ENCODE measurements around the gene SUGCT. TPM values are rescaled to one million over a fixed set of nuclear protein-coding genes. Genes with fewer than 3 reads are reported as not detected.

The SUGCT gene
- polyA plus RNA-seq, 1 of the 3 experiments (the other 2 are of a cell fraction) = 53.7 TPM

GRCh38 chr7:40701836-40702551 lies 567.2 kb downstream of the SUGCT start:
- H3K4me3 ChIP-seq (ENCODE audit: low read depth in 2 of 2, low read length in 1 of 2) = no peak overlapping the region
- H3K9me3 ChIP-seq = no peaks in the 10 kb centered on the region
- peaks cover 13% of the 10 kb centered on the region for H3F3A ChIP-seq (replicated peaks; ENCODE audit: insufficient read depth)
- peaks cover 55% of the 10 kb centered on the region for H3K79me2 ChIP-seq (ENCODE audit: insufficient read depth)
- DNase-seq = no peak
- H2AFZ ChIP-seq (ENCODE audit: low read depth) = no peak overlapping the region
- no peak overlapping the region for H3K9ac ChIP-seq
- no peaks in the 10 kb centered on the region for H4K20me1 ChIP-seq (ENCODE audit: insufficient read depth)
- 80% methylated on average over 3 of the region's 3 CpGs for WGBS (ENCODE audit: low lambda C conversion rate)
- ChIA-PET POLR2A (no interaction called here), CTCF (interaction anchor here (0.9 to 1.8 kb wide), 5 partner anchors 13 to 1003 kb away, joined by 3 to 6 read pairs (median 3); no protein-coding TSS in a partner anchor)
- H3K27ac ChIP-seq (ENCODE audit: low read depth in 2 of 2, low read length in 1 of 2) = peak overlapping the region; percentile 56 to 62; a peak in 3 of 4 replicates
- H3K9me2 ChIP-seq = no peaks in the 10 kb centered on the region
- H3K4me2 ChIP-seq = no peak overlapping the region; the same call in 1 of the 2 replicates
- H3K27me3 ChIP-seq (ENCODE audit: insufficient read depth) = no peaks in the 10 kb centered on the region
- peaks cover 0 to 5% of the 10 kb centered on the region in 2 experiments for H3K36me3 ChIP-seq (replicated peaks in 1 of 2; ENCODE audit: control insufficient read depth in 1 of 2, insufficient read depth in 2 of 2, low read length in 1 of 2)
- peaks cover 14 to 33% of the 10 kb centered on the region in 2 experiments for H3K4me1 ChIP-seq (ENCODE audit: control insufficient read depth in 1 of 2, insufficient read depth in 2 of 2, low read depth in 1 of 2, low read length in 1 of 2)
- TF ChIP-seq ZBTB33 (IDR thresholded peaks at IDR 0.05; ENCODE audit: borderline replicate concordance, low read depth) = no peak
- TF ChIP-seq FOXJ3 (CRISPR knock-in tag; IDR thresholded peaks at IDR 0.05) = no peak
- TF ChIP-seq NFIC (IDR thresholded peaks at IDR 0.05; ENCODE audit: borderline replicate concordance) = peak; percentile 70
- no peak for TF ChIP-seq EZH2phosphoT487 (IDR thresholded peaks at IDR 0.05; ENCODE audit: borderline replicate concordance, low read depth)
- no peak for TF ChIP-seq MEF2A (IDR thresholded peaks at IDR 0.05; ENCODE audit: borderline replicate concordance, low read depth)
- TF ChIP-seq USF1 (IDR thresholded peaks at IDR 0.05; ENCODE audit: borderline replicate concordance, low read depth) = no peak
- no peak for TF ChIP-seq RCOR1 (IDR thresholded peaks at IDR 0.05; ENCODE audit: low read length)
- TF ChIP-seq MAX (IDR thresholded peaks at IDR 0.05; ENCODE audit: low read depth) = no peak
- 0 out of 4 replicates have a peak, but pooled peaks of 1 of the 2 experiments have one; percentile 21 for TF ChIP-seq EP300 (IDR thresholded peaks at IDR 0.05; ENCODE audit: borderline replicate concordance in 1 of 2, low read depth in 1 of 2, low read length in 1 of 2)
- no peak for TF ChIP-seq POLR2AphosphoS5 (IDR thresholded peaks at IDR 0.05; ENCODE audit: low read depth, low read length)

GRCh38 chr7:40704172-40704571 lies 569.4 kb downstream of the SUGCT start:
- peaks cover 59% of the 10 kb centered on the region for H3K79me2 ChIP-seq (ENCODE audit: insufficient read depth)
- H3K9me3 ChIP-seq = no peaks in the 10 kb centered on the region
- peaks cover 4 to 8% of the 10 kb centered on the region in 2 experiments for H3K36me3 ChIP-seq (replicated peaks in 1 of 2; ENCODE audit: control insufficient read depth in 1 of 2, insufficient read depth in 2 of 2, low read length in 1 of 2)
- POLR2A ChIA-PET = no interaction called here
- TF ChIP-seq CTCF (IDR thresholded peaks at IDR 0.05) = peak; percentile 34
- no peak for TF ChIP-seq GABPA (IDR thresholded peaks at IDR 0.05; ENCODE audit: low read depth)
- no peaks in the 10 kb centered on the region for H3F3A ChIP-seq (replicated peaks; ENCODE audit: insufficient read depth)
- H3K4me3 ChIP-seq (ENCODE audit: low read depth in 2 of 2, low read length in 1 of 2) = no peak overlapping the region
- H2AFZ ChIP-seq (ENCODE audit: low read depth) = no peak overlapping the region
- H3K9me2 ChIP-seq = no peaks in the 10 kb centered on the region
- no peaks in the 10 kb centered on the region for H4K20me1 ChIP-seq (ENCODE audit: insufficient read depth)
- no peak overlapping the region for H3K4me2 ChIP-seq
- no peaks in the 10 kb centered on the region for H3K27me3 ChIP-seq (ENCODE audit: insufficient read depth)
- 86% methylated on average over 1 of the region's 1 CpG for WGBS (ENCODE audit: low lambda C conversion rate)
- CTCF ChIA-PET = interaction anchor here (0.7 to 2.2 kb wide), 7 partner anchors 8 to 992 kb away, joined by 3 to 5 read pairs (median 4); no protein-coding TSS in a partner anchor
- no peak for DNase-seq
- H3K4me1 ChIP-seq (ENCODE audit: control insufficient read depth in 1 of 2, insufficient read depth in 2 of 2, low read depth in 1 of 2, low read length in 1 of 2) = peaks cover 10 to 22% of the 10 kb centered on the region in 2 experiments
- no peak overlapping the region for H3K9ac ChIP-seq
- no peak overlapping the region for H3K27ac ChIP-seq (ENCODE audit: low read depth in 2 of 2, low read length in 1 of 2)

Measured in SK-N-SH (cell line).